ENCODE measurements around the gene ADARB1.

Gene ADARB1

GRCh38 chr21:45155910-45156309 lies 81.5 kb downstream of the ADARB1 start:
- Histone ChIP-seq H3K27me3 (ENCODE audit: control insufficient read depth in 2 of 2, insufficient read depth in 2 of 2, low read length in 2 of 2) (no peaks in the 10 kb centered on the region), H3K9ac (ENCODE audit: low read depth in 1 of 2, low read length in 2 of 2) (no peak overlapping the region), H3K36me3 (ENCODE audit: control insufficient read depth in 2 of 2, insufficient read depth in 2 of 2, low read length in 2 of 2) (no peaks in the 10 kb centered on the region), H3K9me3 (ENCODE audit: control insufficient read depth in 2 of 2, low read length in 2 of 2) (no peaks in the 10 kb centered on the region), H3K4me1 (ENCODE audit: control insufficient read depth in 2 of 2, insufficient read depth in 2 of 2, low read length in 2 of 2) (peaks cover 0 to 2% of the 10 kb centered on the region in 2 donors), H3K27ac (ENCODE audit: low read depth in 2 of 2, low read length in 2 of 2) (no peak overlapping the region), H3K4me3 (ENCODE audit: low read length in 2 of 2) (no peak overlapping the region)

GRCh38 chr21:45156459-45156858 lies 82.1 kb downstream of the ADARB1 start:
- H3K27me3 ChIP-seq (ENCODE audit: control insufficient read depth in 2 of 2, insufficient read depth in 2 of 2, low read length in 2 of 2), result no peaks in the 10 kb centered on the region
- H3K4me3 ChIP-seq (ENCODE audit: low read length in 2 of 2), result no peak overlapping the region
- H3K4me1 ChIP-seq (ENCODE audit: control insufficient read depth in 2 of 2, insufficient read depth in 2 of 2, low read length in 2 of 2), result peaks cover 0 to 2% of the 10 kb centered on the region in 2 donors
- H3K9ac ChIP-seq (ENCODE audit: low read depth in 1 of 2, low read length in 2 of 2), result no peak overlapping the region
- no peak overlapping the region for H3K27ac ChIP-seq (ENCODE audit: low read depth in 2 of 2, low read length in 2 of 2)
- H3K9me3 ChIP-seq (ENCODE audit: control insufficient read depth in 2 of 2, low read length in 2 of 2), result no peaks in the 10 kb centered on the region
- no peaks in the 10 kb centered on the region for H3K36me3 ChIP-seq (ENCODE audit: control insufficient read depth in 2 of 2, insufficient read depth in 2 of 2, low read length in 2 of 2)

GRCh38 chr21:45157932-45158331 lies 83.6 kb downstream of the ADARB1 start:
- Histone ChIP-seq H3K27me3 (ENCODE audit: control insufficient read depth in 2 of 2, insufficient read depth in 2 of 2, low read length in 2 of 2) (no peaks in the 10 kb centered on the region), H3K4me1 (ENCODE audit: control insufficient read depth in 2 of 2, insufficient read depth in 2 of 2, low read length in 2 of 2) (peaks cover 0 to 2% of the 10 kb centered on the region in 2 donors), H3K27ac (ENCODE audit: low read depth in 2 of 2, low read length in 2 of 2) (no peak overlapping the region)

GRCh38 chr21:45158491-45159423 lies 84.4 kb downstream of the ADARB1 start:
- Histone ChIP-seq H3K4me3 (ENCODE audit: low read length in 2 of 2) (no peak overlapping the region), H3K9ac (ENCODE audit: low read depth in 1 of 2, low read length in 2 of 2) (no peak overlapping the region), H3K9me3 (ENCODE audit: control insufficient read depth in 2 of 2, low read length in 2 of 2) (no peaks in the 10 kb centered on the region), H3K27me3 (ENCODE audit: control insufficient read depth in 2 of 2, insufficient read depth in 2 of 2, low read length in 2 of 2) (no peaks in the 10 kb centered on the region), H3K36me3 (ENCODE audit: control insufficient read depth in 2 of 2, insufficient read depth in 2 of 2, low read length in 2 of 2) (no peaks in the 10 kb centered on the region), H3K27ac (ENCODE audit: low read depth in 2 of 2, low read length in 2 of 2) (no peak overlapping the region), H3K4me1 (ENCODE audit: control insufficient read depth in 2 of 2, insufficient read depth in 2 of 2, low read length in 2 of 2) (peaks cover 0 to 2% of the 10 kb centered on the region in 2 donors)

More at GRCh38 chr21:45157932-45158331, 83.6 kb downstream of the ADARB1 start:
- H3K4me3 ChIP-seq (ENCODE audit: low read length in 2 of 2), result no peak overlapping the region
- no peak overlapping the region for H3K9ac ChIP-seq (ENCODE audit: low read depth in 1 of 2, low read length in 2 of 2)
- H3K36me3 ChIP-seq (ENCODE audit: control insufficient read depth in 2 of 2, insufficient read depth in 2 of 2, low read length in 2 of 2), result no peaks in the 10 kb centered on the region
- H3K9me3 ChIP-seq (ENCODE audit: control insufficient read depth in 2 of 2, low read length in 2 of 2), result no peaks in the 10 kb centered on the region

- Histone ChIP-seq H3K27me3 (ENCODE audit: control insufficient read depth in 2 of 2, insufficient read depth in 2 of 2, low read length in 2 of 2) (no peaks in the 10 kb centered on the region), H3K36me3 (ENCODE audit: control insufficient read depth in 2 of 2, insufficient read depth in 2 of 2, low read length in 2 of 2) (no peaks in the 10 kb centered on the region), H3K27ac (ENCODE audit: low read depth in 2 of 2, low read length in 2 of 2) (no peak overlapping the region), H3K4me1 (ENCODE audit: control insufficient read depth in 2 of 2, insufficient read depth in 2 of 2, low read length in 2 of 2) (peaks cover 0 to 2% of the 10 kb centered on the region in 2 donors), H3K9ac (ENCODE audit: low read depth in 1 of 2, low read length in 2 of 2) (no peak overlapping the region), H3K4me3 (ENCODE audit: low read length in 2 of 2) (no peak overlapping the region), H3K9me3 (ENCODE audit: control insufficient read depth in 2 of 2, low read length in 2 of 2) (no peaks in the 10 kb centered on the region)
These were observed 85.8 kb downstream of the ADARB1 start for GRCh38 chr21:45160198-45160597.

GRCh38 chr21:45161038-45161945 lies 86.9 kb downstream of the ADARB1 start:
- no peak overlapping the region for H3K27ac ChIP-seq (ENCODE audit: low read depth in 2 of 2, low read length in 2 of 2)
- no peak overlapping the region for H3K4me3 ChIP-seq (ENCODE audit: low read length in 2 of 2)
- no peaks in the 10 kb centered on the region for H3K4me1 ChIP-seq (ENCODE audit: control insufficient read depth in 2 of 2, insufficient read depth in 2 of 2, low read length in 2 of 2)
- no peaks in the 10 kb centered on the region for H3K36me3 ChIP-seq (ENCODE audit: control insufficient read depth in 2 of 2, insufficient read depth in 2 of 2, low read length in 2 of 2)
- H3K9me3 ChIP-seq (ENCODE audit: control insufficient read depth in 2 of 2, low read length in 2 of 2), result no peaks in the 10 kb centered on the region
- H3K27me3 ChIP-seq (ENCODE audit: control insufficient read depth in 2 of 2, insufficient read depth in 2 of 2, low read length in 2 of 2), result no peaks in the 10 kb centered on the region
- no peak overlapping the region for H3K9ac ChIP-seq (ENCODE audit: low read depth in 1 of 2, low read length in 2 of 2)

- Histone ChIP-seq H3K27me3 (ENCODE audit: control insufficient read depth in 2 of 2, insufficient read depth in 2 of 2, low read length in 2 of 2) (no peaks in the 10 kb centered on the region), H3K36me3 (ENCODE audit: control insufficient read depth in 2 of 2, insufficient read depth in 2 of 2, low read length in 2 of 2) (no peaks in the 10 kb centered on the region), H3K4me3 (ENCODE audit: low read length in 2 of 2) (no peak overlapping the region), H3K27ac (ENCODE audit: low read depth in 2 of 2, low read length in 2 of 2) (no peak overlapping the region), H3K9me3 (ENCODE audit: control insufficient read depth in 2 of 2, low read length in 2 of 2) (no peaks in the 10 kb centered on the region), H3K9ac (ENCODE audit: low read depth in 1 of 2, low read length in 2 of 2) (no peak overlapping the region), H3K4me1 (ENCODE audit: control insufficient read depth in 2 of 2, insufficient read depth in 2 of 2, low read length in 2 of 2) (no peaks in the 10 kb centered on the region)
These were observed 87.7 kb downstream of the ADARB1 start for GRCh38 chr21:45162115-45162514.

GRCh38 chr21:45162809-45163208 lies 88.4 kb downstream of the ADARB1 start:
- no peak overlapping the region for H3K27ac ChIP-seq (ENCODE audit: low read depth in 2 of 2, low read length in 2 of 2)
- no peaks in the 10 kb centered on the region for H3K9me3 ChIP-seq (ENCODE audit: control insufficient read depth in 2 of 2, low read length in 2 of 2)
- no peak overlapping the region for H3K9ac ChIP-seq (ENCODE audit: low read depth in 1 of 2, low read length in 2 of 2)
- no peak overlapping the region for H3K4me3 ChIP-seq (ENCODE audit: low read length in 2 of 2)
- no peaks in the 10 kb centered on the region for H3K36me3 ChIP-seq (ENCODE audit: control insufficient read depth in 2 of 2, insufficient read depth in 2 of 2, low read length in 2 of 2)
- H3K27me3 ChIP-seq (ENCODE audit: control insufficient read depth in 2 of 2, insufficient read depth in 2 of 2, low read length in 2 of 2), result no peaks in the 10 kb centered on the region
- no peaks in the 10 kb centered on the region for H3K4me1 ChIP-seq (ENCODE audit: control insufficient read depth in 2 of 2, insufficient read depth in 2 of 2, low read length in 2 of 2)

GRCh38 chr21:45163413-45164123 lies 89.2 kb downstream of the ADARB1 start:
- no peaks in the 10 kb centered on the region for H3K4me1 ChIP-seq (ENCODE audit: control insufficient read depth in 2 of 2, insufficient read depth in 2 of 2, low read length in 2 of 2)
- no peaks in the 10 kb centered on the region for H3K9me3 ChIP-seq (ENCODE audit: control insufficient read depth in 2 of 2, low read length in 2 of 2)
- no peaks in the 10 kb centered on the region for H3K27me3 ChIP-seq (ENCODE audit: control insufficient read depth in 2 of 2, insufficient read depth in 2 of 2, low read length in 2 of 2)
- H3K27ac ChIP-seq (ENCODE audit: low read depth in 2 of 2, low read length in 2 of 2), result no peak overlapping the region
- no peak overlapping the region for H3K9ac ChIP-seq (ENCODE audit: low read depth in 1 of 2, low read length in 2 of 2)
- H3K36me3 ChIP-seq (ENCODE audit: control insufficient read depth in 2 of 2, insufficient read depth in 2 of 2, low read length in 2 of 2), result no peaks in the 10 kb centered on the region
- H3K4me3 ChIP-seq (ENCODE audit: low read length in 2 of 2), result no peak overlapping the region
